ENCODE data around the gene IDE.

Gene IDE

GRCh38 chr10:92567952-92568600, 5.8 kb downstream of the IDE start:
- no peak for DNase-seq

GRCh38 chr10:92562424-92562823, 11.5 kb downstream of the IDE start:
- DNase-seq, result no peak

GRCh38 chr10:92559046-92559445, 14.8 kb downstream of the IDE start:
- no peak for DNase-seq

- no peak for DNase-seq
Observed at GRCh38 chr10:92553959-92554358, 19.9 kb downstream of the IDE start.

- no peak for DNase-seq
Observed at GRCh38 chr10:92552310-92552709, 21.6 kb downstream of the IDE start.

GRCh38 chr10:92550924-92551323, 23.0 kb downstream of the IDE start:
- DNase-seq, result no peak

GRCh38 chr10:92547676-92548075, 26.2 kb downstream of the IDE start:
- DNase-seq, result no peak

- DNase-seq, result no peak
Observed at GRCh38 chr10:92545556-92545955, 28.3 kb downstream of the IDE start.

GRCh38 chr10:92544296-92544695, 29.6 kb downstream of the IDE start:
- DNase-seq, result no peak

- DNase-seq, result no peak
Observed at GRCh38 chr10:92542458-92542857, 31.4 kb downstream of the IDE start.

GRCh38 chr10:92541583-92541982, 32.3 kb downstream of the IDE start:
- no peak for DNase-seq

- DNase-seq, result no peak
Observed at GRCh38 chr10:92538231-92538958, 35.5 kb downstream of the IDE start.

- no peak for DNase-seq
Observed at GRCh38 chr10:92530891-92531535, 42.9 kb downstream of the IDE start.

- no peak for DNase-seq
Observed at GRCh38 chr10:92530421-92530820, 43.5 kb downstream of the IDE start.

- no peak for DNase-seq
Observed at GRCh38 chr10:92527716-92528115, 46.2 kb downstream of the IDE start.

- DNase-seq, result no peak
Observed at GRCh38 chr10:92523639-92524038, 50.3 kb downstream of the IDE start.

- peak in 40 of 56 donors; percentile 1 to 81 (median 14) for DNase-seq
Observed at GRCh38 chr10:92517034-92517655, 56.7 kb downstream of the IDE start.

- DNase-seq, result no peak
Observed at GRCh38 chr10:92508866-92509265, 65.0 kb downstream of the IDE start.

- no peak for DNase-seq
Observed at GRCh38 chr10:92506336-92506735, 67.6 kb downstream of the IDE start.

- no peak for DNase-seq
Observed at GRCh38 chr10:92505044-92505443, 68.8 kb downstream of the IDE start.

- DNase-seq, result no peak
Observed at GRCh38 chr10:92502296-92502808, 71.5 kb downstream of the IDE start.

- no peak for DNase-seq
Observed at GRCh38 chr10:92493362-92493761, 80.5 kb downstream of the IDE start.

Data from amygdala (tissue), 56 donors.